ENCODE measurements around the gene PAX1.

Gene PAX1

GRCh38 chr20:21739161-21739560 is 33.7 kb downstream of the PAX1 start:
- TF ChIP-seq, protein P1, sequence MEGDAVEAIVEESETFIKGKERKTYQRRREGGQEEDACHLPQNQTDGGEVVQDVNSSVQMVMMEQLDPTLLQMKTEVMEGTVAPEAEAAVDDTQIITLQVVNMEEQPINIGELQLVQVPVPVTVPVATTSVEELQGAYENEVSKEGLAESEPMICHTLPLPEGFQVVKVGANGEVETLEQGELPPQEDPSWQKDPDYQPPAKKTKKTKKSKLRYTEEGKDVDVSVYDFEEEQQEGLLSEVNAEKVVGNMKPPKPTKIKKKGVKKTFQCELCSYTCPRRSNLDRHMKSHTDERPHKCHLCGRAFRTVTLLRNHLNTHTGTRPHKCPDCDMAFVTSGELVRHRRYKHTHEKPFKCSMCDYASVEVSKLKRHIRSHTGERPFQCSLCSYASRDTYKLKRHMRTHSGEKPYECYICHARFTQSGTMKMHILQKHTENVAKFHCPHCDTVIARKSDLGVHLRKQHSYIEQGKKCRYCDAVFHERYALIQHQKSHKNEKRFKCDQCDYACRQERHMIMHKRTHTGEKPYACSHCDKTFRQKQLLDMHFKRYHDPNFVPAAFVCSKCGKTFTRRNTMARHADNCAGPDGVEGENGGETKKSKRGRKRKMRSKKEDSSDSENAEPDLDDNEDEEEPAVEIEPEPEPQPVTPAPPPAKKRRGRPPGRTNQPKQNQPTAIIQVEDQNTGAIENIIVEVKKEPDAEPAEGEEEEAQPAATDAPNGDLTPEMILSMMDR (IDR thresholded peaks at IDR 0.05; ENCODE audit: unreplicated experiment in 3 of 3), result no peak
- no peak overlapping the region for H3K4me3 Mint-ChIP-seq
- no peak overlapping the region for H3K27ac Mint-ChIP-seq
- H3K4me1 Mint-ChIP-seq, result no peaks in the 10 kb centered on the region
- H3K9me3 Mint-ChIP-seq, result peaks cover 21% of the 10 kb centered on the region
- no peaks in the 10 kb centered on the region for H3K36me3 Mint-ChIP-seq (ENCODE audit: low read depth)
- peaks cover 4% of the 10 kb centered on the region for H3K27me3 Mint-ChIP-seq (ENCODE audit: low read depth)

DNA sequence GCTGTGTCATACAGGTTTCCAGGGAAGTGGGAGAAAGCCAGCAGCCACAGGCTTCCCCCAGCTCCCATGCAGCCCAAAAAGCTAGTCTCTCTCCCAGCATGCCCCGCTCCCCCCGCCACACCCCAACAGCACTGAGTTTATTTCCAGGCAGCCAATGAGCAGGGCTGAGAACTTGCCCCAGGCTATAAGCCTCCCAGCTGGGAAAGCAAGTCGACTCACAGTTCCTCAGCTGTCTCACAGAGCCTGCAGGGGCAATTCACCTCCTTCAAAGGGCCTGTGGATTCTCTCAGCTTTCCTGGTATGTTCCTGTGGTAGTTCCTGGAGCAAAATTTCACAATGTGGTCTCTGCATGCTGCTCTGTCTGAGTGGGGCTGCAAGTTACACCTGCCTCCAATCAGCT is 34.2 kb downstream of the PAX1 start:
- Mint-ChIP-seq H3K27ac (no peak overlapping the region), H3K36me3 (ENCODE audit: low read depth) (no peaks in the 10 kb centered on the region), H3K4me3 (no peak overlapping the region), H3K9me3 (peaks cover 17% of the 10 kb centered on the region), H3K27me3 (ENCODE audit: low read depth) (peaks cover 4% of the 10 kb centered on the region), H3K4me1 (no peaks in the 10 kb centered on the region)
- TF ChIP-seq, protein P1 (IDR thresholded peaks at IDR 0.05; ENCODE audit: unreplicated experiment in 3 of 3), result no peak

GRCh38 chr20:21741266-21741665 is 35.8 kb downstream of the PAX1 start:
- Mint-ChIP-seq H3K27ac (no peak overlapping the region), H3K4me3 (no peak overlapping the region), H3K27me3 (ENCODE audit: low read depth) (peaks cover 4% of the 10 kb centered on the region), H3K4me1 (no peaks in the 10 kb centered on the region), H3K9me3 (peaks cover 13% of the 10 kb centered on the region), H3K36me3 (ENCODE audit: low read depth) (no peaks in the 10 kb centered on the region)
- TF ChIP-seq, protein P1 (IDR thresholded peaks at IDR 0.05; ENCODE audit: unreplicated experiment in 3 of 3), result no peak

DNA sequence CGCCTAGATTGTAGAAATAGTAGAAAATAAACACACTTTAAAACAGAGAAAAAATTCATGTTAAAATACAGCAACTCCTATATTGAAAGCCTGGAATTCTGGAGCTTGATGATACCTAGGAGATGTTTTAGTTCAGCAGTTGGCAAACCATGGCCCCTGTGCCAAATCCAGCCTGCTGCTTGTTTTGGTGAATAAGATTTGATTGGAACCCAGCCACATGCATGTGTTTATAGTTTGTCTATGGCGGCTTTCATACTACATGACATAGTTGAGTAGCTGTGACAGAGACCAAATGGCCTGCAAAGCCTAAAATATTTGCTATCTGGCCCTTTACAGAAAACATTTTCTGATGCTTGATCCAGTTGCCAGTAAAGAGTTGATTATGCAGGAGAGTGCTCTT is 57.2 kb downstream of the PAX1 start:
- no peak overlapping the region for H3K27ac Mint-ChIP-seq

GRCh38 chr20:21767200-21767738 is 61.8 kb downstream of the PAX1 start:
- no peak overlapping the region for H3K27ac Mint-ChIP-seq
- H3K27me3 Mint-ChIP-seq (ENCODE audit: low read depth), result peaks cover 16% of the 10 kb centered on the region
- H3K4me3 Mint-ChIP-seq, result peak overlapping the region in 1 of 3 experiments; percentile 33
- no peaks in the 10 kb centered on the region for H3K9me3 Mint-ChIP-seq
- no peaks in the 10 kb centered on the region for H3K36me3 Mint-ChIP-seq (ENCODE audit: low read depth)
- TF ChIP-seq, protein P1 (IDR thresholded peaks at IDR 0.05; ENCODE audit: unreplicated experiment in 3 of 3), result no peak
- H3K4me1 Mint-ChIP-seq, result no peaks in the 10 kb centered on the region

More for the DNA sequence above, 57.2 kb downstream of the PAX1 start:
- Mint-ChIP-seq H3K4me1 (no peaks in the 10 kb centered on the region), H3K4me3 (no peak overlapping the region), H3K27me3 (ENCODE audit: low read depth) (peaks cover 12% of the 10 kb centered on the region), H3K36me3 (ENCODE audit: low read depth) (no peaks in the 10 kb centered on the region), H3K9me3 (no peaks in the 10 kb centered on the region)
- TF ChIP-seq, protein P1 (IDR thresholded peaks at IDR 0.05; ENCODE audit: unreplicated experiment in 3 of 3), result no peak

- TF ChIP-seq, protein P1 (IDR thresholded peaks at IDR 0.05; ENCODE audit: unreplicated experiment in 3 of 3), result peak; percentile 33 to 65 (median 35)
- no peak overlapping the region for H3K27ac Mint-ChIP-seq
- no peaks in the 10 kb centered on the region for H3K36me3 Mint-ChIP-seq (ENCODE audit: low read depth)
- H3K4me1 Mint-ChIP-seq, result no peaks in the 10 kb centered on the region
- peak overlapping the region in 1 of 3 experiments; percentile 33 for H3K4me3 Mint-ChIP-seq
- peaks cover 16% of the 10 kb centered on the region for H3K27me3 Mint-ChIP-seq (ENCODE audit: low read depth)
- H3K9me3 Mint-ChIP-seq, result no peaks in the 10 kb centered on the region
Observed at GRCh38 chr20:21767739-21768223, 62.3 kb downstream of the PAX1 start.

Data from nephron (organoid).